ENCODE results near the gene TDRD6. TPM values are rescaled to one million over a fixed set of nuclear protein-coding genes. Genes with fewer than 3 reads are reported as not detected.
"Not testable (repeated sequence)": the region's sequence is repeated elsewhere in the genome, so short reads cannot be mapped to it uniquely, and the experiment has no call there.

The TDRD6 gene
- polyA plus RNA-seq, 1 of the 3 experiments (the other 2 are of a cell fraction) = not detected

GRCh38 chr6:46741910-46742309 lies 54.2 kb downstream of the TDRD6 start (continued):
- TF ChIP-seq, protein P1, sequence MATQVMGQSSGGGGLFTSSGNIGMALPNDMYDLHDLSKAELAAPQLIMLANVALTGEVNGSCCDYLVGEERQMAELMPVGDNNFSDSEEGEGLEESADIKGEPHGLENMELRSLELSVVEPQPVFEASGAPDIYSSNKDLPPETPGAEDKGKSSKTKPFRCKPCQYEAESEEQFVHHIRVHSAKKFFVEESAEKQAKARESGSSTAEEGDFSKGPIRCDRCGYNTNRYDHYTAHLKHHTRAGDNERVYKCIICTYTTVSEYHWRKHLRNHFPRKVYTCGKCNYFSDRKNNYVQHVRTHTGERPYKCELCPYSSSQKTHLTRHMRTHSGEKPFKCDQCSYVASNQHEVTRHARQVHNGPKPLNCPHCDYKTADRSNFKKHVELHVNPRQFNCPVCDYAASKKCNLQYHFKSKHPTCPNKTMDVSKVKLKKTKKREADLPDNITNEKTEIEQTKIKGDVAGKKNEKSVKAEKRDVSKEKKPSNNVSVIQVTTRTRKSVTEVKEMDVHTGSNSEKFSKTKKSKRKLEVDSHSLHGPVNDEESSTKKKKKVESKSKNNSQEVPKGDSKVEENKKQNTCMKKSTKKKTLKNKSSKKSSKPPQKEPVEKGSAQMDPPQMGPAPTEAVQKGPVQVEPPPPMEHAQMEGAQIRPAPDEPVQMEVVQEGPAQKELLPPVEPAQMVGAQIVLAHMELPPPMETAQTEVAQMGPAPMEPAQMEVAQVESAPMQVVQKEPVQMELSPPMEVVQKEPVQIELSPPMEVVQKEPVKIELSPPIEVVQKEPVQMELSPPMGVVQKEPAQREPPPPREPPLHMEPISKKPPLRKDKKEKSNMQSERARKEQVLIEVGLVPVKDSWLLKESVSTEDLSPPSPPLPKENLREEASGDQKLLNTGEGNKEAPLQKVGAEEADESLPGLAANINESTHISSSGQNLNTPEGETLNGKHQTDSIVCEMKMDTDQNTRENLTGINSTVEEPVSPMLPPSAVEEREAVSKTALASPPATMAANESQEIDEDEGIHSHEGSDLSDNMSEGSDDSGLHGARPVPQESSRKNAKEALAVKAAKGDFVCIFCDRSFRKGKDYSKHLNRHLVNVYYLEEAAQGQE (IDR thresholded peaks at IDR 0.05; ENCODE audit: low read depth, low read length) = no peak

GRCh38 chr6:46743425-46744158 lies 55.9 kb downstream of the TDRD6 start:
- Histone ChIP-seq H3F3A (replicated peaks; ENCODE audit: insufficient read depth) (no peaks in the 10 kb centered on the region), H2AFZ (ENCODE audit: low read depth) (no peak overlapping the region), H3K27me3 (ENCODE audit: insufficient read depth) (no peaks in the 10 kb centered on the region), H3K4me3 (ENCODE audit: low read depth in 2 of 2, low read length in 1 of 2) (no peak overlapping the region), H4K20me1 (ENCODE audit: insufficient read depth) (no peaks in the 10 kb centered on the region), H3K4me1 (ENCODE audit: control insufficient read depth in 1 of 2, insufficient read depth in 2 of 2, low read depth in 1 of 2, low read length in 1 of 2) (no peaks in the 10 kb centered on the region), H3K9me3 (no peaks in the 10 kb centered on the region), H3K9me2 (no peaks in the 10 kb centered on the region), H3K79me2 (ENCODE audit: insufficient read depth) (no peaks in the 10 kb centered on the region), H3K27ac (ENCODE audit: low read depth in 2 of 2, low read length in 1 of 2) (no peak overlapping the region), H3K4me2 (no peak overlapping the region), H3K9ac (no peak overlapping the region), H3K36me3 (replicated peaks in 1 of 2; ENCODE audit: control insufficient read depth in 1 of 2, insufficient read depth in 2 of 2, low read length in 1 of 2) (no peaks in the 10 kb centered on the region)
- WGBS (ENCODE audit: low lambda C conversion rate) = 0% methylated on average over 1 of the region's 1 CpG
- POLR2A ChIA-PET = no interaction called here
- no peak for DNase-seq
- TF ChIP-seq GATA2 (CRISPR knock-in tag; IDR thresholded peaks at IDR 0.05) (no peak), GABPA (IDR thresholded peaks at IDR 0.05; ENCODE audit: low read depth) (no peak), NFIC (IDR thresholded peaks at IDR 0.05; ENCODE audit: borderline replicate concordance) (no peak), USF1 (IDR thresholded peaks at IDR 0.05; ENCODE audit: borderline replicate concordance, low read depth) (no peak), FOSL2 (IDR thresholded peaks at IDR 0.05; ENCODE audit: borderline replicate concordance, low read depth) (no peak), NRF1 (IDR thresholded peaks at IDR 0.05; ENCODE audit: low read depth, low read length) (no peak), MXI1 (IDR thresholded peaks at IDR 0.05; ENCODE audit: low read depth, low read length) (no peak), RAD21 (IDR thresholded peaks at IDR 0.05; ENCODE audit: low read length) (no peak), FOXJ3 (CRISPR knock-in tag; IDR thresholded peaks at IDR 0.05) (no peak), TEAD4 (IDR thresholded peaks at IDR 0.05; ENCODE audit: borderline replicate concordance, insufficient read depth) (no peak), RXRA (IDR thresholded peaks at IDR 0.05; ENCODE audit: borderline replicate concordance, low read depth) (no peak), JUND (IDR thresholded peaks at IDR 0.05) (no peak), SMC3 (IDR thresholded peaks at IDR 0.05; ENCODE audit: low read depth, low read length) (no peak), FOXM1 (IDR thresholded peaks at IDR 0.05; ENCODE audit: low read depth) (no peak), EZH2phosphoT487 (IDR thresholded peaks at IDR 0.05; ENCODE audit: borderline replicate concordance, low read depth) (no peak), TCF12 (IDR thresholded peaks at IDR 0.05) (no peak), MEF2A (IDR thresholded peaks at IDR 0.05; ENCODE audit: borderline replicate concordance, low read depth) (no peak)
- TF ChIP-seq, protein P2, sequence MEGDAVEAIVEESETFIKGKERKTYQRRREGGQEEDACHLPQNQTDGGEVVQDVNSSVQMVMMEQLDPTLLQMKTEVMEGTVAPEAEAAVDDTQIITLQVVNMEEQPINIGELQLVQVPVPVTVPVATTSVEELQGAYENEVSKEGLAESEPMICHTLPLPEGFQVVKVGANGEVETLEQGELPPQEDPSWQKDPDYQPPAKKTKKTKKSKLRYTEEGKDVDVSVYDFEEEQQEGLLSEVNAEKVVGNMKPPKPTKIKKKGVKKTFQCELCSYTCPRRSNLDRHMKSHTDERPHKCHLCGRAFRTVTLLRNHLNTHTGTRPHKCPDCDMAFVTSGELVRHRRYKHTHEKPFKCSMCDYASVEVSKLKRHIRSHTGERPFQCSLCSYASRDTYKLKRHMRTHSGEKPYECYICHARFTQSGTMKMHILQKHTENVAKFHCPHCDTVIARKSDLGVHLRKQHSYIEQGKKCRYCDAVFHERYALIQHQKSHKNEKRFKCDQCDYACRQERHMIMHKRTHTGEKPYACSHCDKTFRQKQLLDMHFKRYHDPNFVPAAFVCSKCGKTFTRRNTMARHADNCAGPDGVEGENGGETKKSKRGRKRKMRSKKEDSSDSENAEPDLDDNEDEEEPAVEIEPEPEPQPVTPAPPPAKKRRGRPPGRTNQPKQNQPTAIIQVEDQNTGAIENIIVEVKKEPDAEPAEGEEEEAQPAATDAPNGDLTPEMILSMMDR (IDR thresholded peaks at IDR 0.05) = no peak
- TF ChIP-seq, protein P3, sequence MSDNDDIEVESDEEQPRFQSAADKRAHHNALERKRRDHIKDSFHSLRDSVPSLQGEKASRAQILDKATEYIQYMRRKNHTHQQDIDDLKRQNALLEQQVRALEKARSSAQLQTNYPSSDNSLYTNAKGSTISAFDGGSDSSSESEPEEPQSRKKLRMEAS (IDR thresholded peaks at IDR 0.05; ENCODE audit: low read depth) = no peak
- CTCF ChIA-PET = no interaction called here

DNA sequence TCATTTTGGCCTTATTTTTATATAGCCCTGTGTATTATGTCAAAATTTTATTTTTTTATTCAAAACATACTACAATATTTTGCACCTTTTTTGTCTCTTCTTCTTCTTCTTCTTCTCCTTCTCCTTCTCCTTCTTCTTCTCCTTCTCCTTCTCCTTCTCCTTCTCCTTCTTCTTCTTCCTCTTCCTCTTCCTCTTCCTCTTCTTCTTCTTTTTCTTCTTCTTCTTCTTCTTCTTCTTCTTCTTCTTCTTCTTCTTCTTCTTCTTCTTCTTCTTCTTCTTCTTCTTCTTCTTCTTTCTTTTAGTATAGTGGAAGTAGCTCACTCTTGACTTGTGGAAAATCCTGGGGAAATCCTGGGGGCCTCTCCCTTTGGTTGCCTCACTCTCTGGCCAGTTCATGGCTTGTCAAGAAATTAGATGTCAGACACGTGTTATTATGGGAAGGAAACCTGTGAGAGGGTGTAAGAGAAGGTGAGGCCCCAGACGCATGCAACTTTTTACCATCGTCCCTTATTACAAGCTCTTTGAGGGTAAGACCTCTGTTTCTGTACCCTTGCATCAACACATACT lies 56.6 kb downstream of the TDRD6 start:
- DNase-seq; POLR2A ChIA-PET; H3K9me2 ChIP-seq; H3K4me2 ChIP-seq; H3K4me1 ChIP-seq (ENCODE audit: control insufficient read depth in 1 of 2, insufficient read depth in 2 of 2, low read depth in 1 of 2, low read length in 1 of 2); H3K9ac ChIP-seq; H3K9me3 ChIP-seq; H3K27ac ChIP-seq (ENCODE audit: low read depth in 2 of 2, low read length in 1 of 2); H3K36me3 ChIP-seq (replicated peaks in 1 of 2; ENCODE audit: control insufficient read depth in 1 of 2, insufficient read depth in 2 of 2, low read length in 1 of 2); H3K79me2 ChIP-seq (ENCODE audit: insufficient read depth); H4K20me1 ChIP-seq (ENCODE audit: insufficient read depth); H3K27me3 ChIP-seq (ENCODE audit: insufficient read depth); H3K4me3 ChIP-seq (ENCODE audit: low read depth in 2 of 2, low read length in 1 of 2); H3F3A ChIP-seq (replicated peaks; ENCODE audit: insufficient read depth); H2AFZ ChIP-seq (ENCODE audit: low read depth): not testable (repeated sequence)
- WGBS (ENCODE audit: low lambda C conversion rate) = 19% methylated on average over 3 of the region's 3 CpGs
- CTCF ChIA-PET = interaction anchor here (1.0 kb wide), 1 partner anchor 11 kb away, joined by 3 read pairs; no protein-coding TSS in a partner anchor

All from SK-N-SH (cell line).